GM19328 (cell line): ENCODE data around the gene SMARCD1.
"Not testable (repeated sequence)": the region's sequence is repeated elsewhere in the genome, so short reads cannot be mapped to it uniquely, and the experiment has no call there.

Source experiments
- ATAC-seq: cut with Tn5 transposase; IDR thresholded peaks from one replicate; pipeline ENCODE4 v1.9.1; 2021; ENCODE audit warnings: mild to moderate bottlenecking, moderate library complexity; ENCODE audit not compliant: unreplicated experiment

The SMARCD1 gene

GRCh38 chr12:50129290-50129689 lies 44.1 kb downstream of the SMARCD1 start:
- no peak for ATAC-seq

GRCh38 chr12:50132505-50133135 lies 47.5 kb downstream of the SMARCD1 start:
- ATAC-seq: no peak

- no peak for ATAC-seq
These were observed 57.9 kb downstream of the SMARCD1 start for GRCh38 chr12:50142993-50143392.

- ATAC-seq: no peak
These were observed 60.3 kb downstream of the SMARCD1 start for GRCh38 chr12:50145439-50145838.

GRCh38 chr12:50147281-50147680 lies 62.1 kb downstream of the SMARCD1 start:
- ATAC-seq: no peak

GRCh38 chr12:50148011-50148410 lies 62.9 kb downstream of the SMARCD1 start:
- ATAC-seq: not testable (repeated sequence)

- ATAC-seq: no peak
These were observed 64.2 kb downstream of the SMARCD1 start for GRCh38 chr12:50149311-50149710.
